ENCODE data around the gene TRIM67. TPM values are rescaled to one million over a fixed set of nuclear protein-coding genes. Genes with fewer than 3 reads are reported as not detected.

Gene TRIM67
- total RNA-seq, 1 donor from 2014 or later = not detected

DNA sequence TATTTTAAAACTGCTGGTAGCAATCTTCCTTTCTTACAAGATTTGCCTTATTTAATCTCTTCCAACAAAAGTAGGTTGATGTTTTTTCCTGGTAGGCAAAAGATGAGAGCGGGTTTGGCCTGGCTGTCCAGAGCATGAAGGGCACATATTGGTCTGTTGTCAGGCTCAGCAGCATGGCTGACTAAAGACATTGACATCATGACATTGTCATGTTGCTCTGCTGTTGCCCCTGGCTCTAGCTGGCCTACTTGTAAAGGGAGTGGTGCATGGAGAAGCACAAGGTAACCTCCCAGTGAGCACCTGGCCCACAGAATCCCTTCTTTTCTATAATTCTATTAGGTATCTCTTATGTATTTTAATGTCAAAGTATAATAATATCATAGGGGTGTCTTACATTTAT lies 102.8 kb downstream of the TRIM67 start:
- H3K4me3 ChIP-seq = no peak overlapping the region
- H3F3A ChIP-seq (ENCODE audit: low read depth) = no peaks in the 10 kb centered on the region
- no peaks in the 10 kb centered on the region for H3K27me3 ChIP-seq
- H3K9me3 Mint-ChIP-seq = no peaks in the 10 kb centered on the region
- H2AFZ ChIP-seq (replicated peaks) = no peak overlapping the region
- no peaks in the 10 kb centered on the region for H3K4me1 ChIP-seq
- H3K79me2 ChIP-seq (ENCODE audit: low read depth) = no peaks in the 10 kb centered on the region
- H3K4me2 ChIP-seq = no peak overlapping the region
- no peaks in the 10 kb centered on the region for H3K9me3 ChIP-seq (ENCODE audit: low read depth)
- peaks cover 14% of the 10 kb centered on the region for H3K36me3 ChIP-seq
- TF ChIP-seq CTCF (IDR thresholded peaks at IDR 0.05) (no peak), EZH2phosphoT487 (IDR thresholded peaks at IDR 0.05) (no peak), EZH2 (IDR thresholded peaks at IDR 0.05) (no peak)
- H3K9ac ChIP-seq = no peak overlapping the region
- no peak overlapping the region for H3K27ac ChIP-seq
- H3K4me3 Mint-ChIP-seq = no peak overlapping the region
- no peaks in the 10 kb centered on the region for H3K4me1 Mint-ChIP-seq
- H3K36me3 Mint-ChIP-seq = peaks cover 26% of the 10 kb centered on the region
- no peaks in the 10 kb centered on the region for H3K27me3 Mint-ChIP-seq (ENCODE audit: insufficient read depth, low read depth)
- no peak overlapping the region for H3K27ac Mint-ChIP-seq
- H4K20me1 ChIP-seq (ENCODE audit: low read depth) = peaks cover 4% of the 10 kb centered on the region
- DNase-seq (ENCODE audit: low spot score) = no peak

DNA sequence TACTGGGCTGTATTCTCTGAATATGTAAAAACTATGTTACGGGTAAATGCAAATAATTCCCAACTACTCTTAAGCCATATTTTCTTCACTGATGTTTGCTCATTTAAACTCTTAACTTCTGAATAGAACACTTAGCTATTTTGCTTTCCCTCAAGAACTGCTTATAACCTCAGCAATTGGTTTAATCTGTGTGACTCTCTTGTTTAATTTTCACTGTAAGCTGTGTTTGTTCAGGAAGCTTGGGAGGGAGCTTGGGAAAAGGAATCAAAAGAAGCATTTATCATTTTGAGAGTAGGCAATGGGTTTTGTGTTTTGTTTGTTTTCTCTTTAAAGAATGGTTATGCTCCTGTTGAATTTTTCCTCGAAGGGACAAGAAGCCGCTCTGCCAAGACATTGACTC lies 103.5 kb downstream of the TRIM67 start:
- Histone ChIP-seq H3F3A (ENCODE audit: low read depth) (no peaks in the 10 kb centered on the region), H3K4me2 (no peak overlapping the region), H2AFZ (replicated peaks) (no peak overlapping the region), H3K4me3 (no peak overlapping the region), H4K20me1 (ENCODE audit: low read depth) (peaks cover 4% of the 10 kb centered on the region), H3K36me3 (peaks cover 14% of the 10 kb centered on the region), H3K9ac (no peak overlapping the region), H3K27ac (no peak overlapping the region), H3K4me1 (no peaks in the 10 kb centered on the region), H3K79me2 (ENCODE audit: low read depth) (no peaks in the 10 kb centered on the region), H3K27me3 (no peaks in the 10 kb centered on the region), H3K9me3 (ENCODE audit: low read depth) (no peaks in the 10 kb centered on the region)
- no peaks in the 10 kb centered on the region for H3K27me3 Mint-ChIP-seq (ENCODE audit: insufficient read depth, low read depth)
- H3K9me3 Mint-ChIP-seq = no peaks in the 10 kb centered on the region
- H3K4me3 Mint-ChIP-seq = no peak overlapping the region
- no peak overlapping the region for H3K27ac Mint-ChIP-seq
- peaks cover 24% of the 10 kb centered on the region for H3K36me3 Mint-ChIP-seq
- DNase-seq (ENCODE audit: low spot score) = no peak
- no peak for TF ChIP-seq CTCF (IDR thresholded peaks at IDR 0.05)
- H3K4me1 Mint-ChIP-seq = no peaks in the 10 kb centered on the region

DNA sequence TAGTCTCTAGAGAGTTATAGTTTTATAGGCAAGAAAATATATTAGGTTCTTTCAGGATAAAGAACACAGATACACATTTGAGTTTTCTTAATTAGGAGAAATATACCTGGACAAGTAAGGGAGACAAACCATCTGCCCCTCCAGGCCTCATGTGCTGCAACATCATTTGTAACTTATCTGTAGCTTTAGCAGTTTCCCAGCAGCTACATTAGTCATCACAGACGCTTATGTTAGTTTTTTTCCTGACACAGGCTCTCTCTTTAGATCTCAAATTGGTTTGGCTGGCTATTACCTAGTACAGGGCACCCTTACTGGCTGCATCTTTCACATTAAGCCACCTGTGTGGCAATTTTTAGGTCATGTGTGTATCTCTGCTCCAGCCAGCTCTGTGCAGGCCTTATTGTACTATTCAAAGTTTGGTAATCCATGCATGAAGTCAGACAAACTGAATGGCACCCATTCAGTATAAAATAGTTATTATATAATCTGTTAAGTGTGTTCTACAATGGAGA lies 105.0 kb downstream of the TRIM67 start:
- TF ChIP-seq EZH2phosphoT487 (IDR thresholded peaks at IDR 0.05) (no peak), CTCF (IDR thresholded peaks at IDR 0.05) (no peak)
- Mint-ChIP-seq H3K27me3 (ENCODE audit: insufficient read depth, low read depth) (no peaks in the 10 kb centered on the region), H3K4me3 (no peak overlapping the region), H3K4me1 (no peaks in the 10 kb centered on the region), H3K36me3 (peaks cover 17% of the 10 kb centered on the region), H3K9me3 (no peaks in the 10 kb centered on the region), H3K27ac (no peak overlapping the region)
- no peak overlapping the region for H3K27ac ChIP-seq
- H3K27me3 ChIP-seq = no peaks in the 10 kb centered on the region
- no peak for DNase-seq (ENCODE audit: low spot score)
- no peaks in the 10 kb centered on the region for H3K4me1 ChIP-seq
- H2AFZ ChIP-seq (replicated peaks) = no peak overlapping the region
- H3K4me3 ChIP-seq = no peak overlapping the region
- no peak overlapping the region for H3K4me2 ChIP-seq
- no peaks in the 10 kb centered on the region for H3K79me2 ChIP-seq (ENCODE audit: low read depth)
- peaks cover 4% of the 10 kb centered on the region for H4K20me1 ChIP-seq (ENCODE audit: low read depth)
- no peak overlapping the region for H3K9ac ChIP-seq
- H3K9me3 ChIP-seq (ENCODE audit: low read depth) = no peaks in the 10 kb centered on the region
- no peaks in the 10 kb centered on the region for H3F3A ChIP-seq (ENCODE audit: low read depth)
- H3K36me3 ChIP-seq = peaks cover 8% of the 10 kb centered on the region

Other genes starting within 250 kb of the TRIM67 start
- 20.8 and 23.0 TPM in 2 replicates for gene TTC13, start 183.2 kb upstream of the TRIM67 start, total RNA-seq (ENCODE audit: low replicate concordance)
- 18.4 and 23.3 TPM in 2 replicates for gene ARV1, start 183.0 kb upstream of the TRIM67 start, total RNA-seq (ENCODE audit: low replicate concordance)
- gene FAM89A, start 121.8 kb upstream of the TRIM67 start, total RNA-seq (ENCODE audit: low replicate concordance) = 1.9 and 2.1 TPM in 2 replicates
- 105 and 137 TPM in 2 replicates for gene GNPAT, start 79.2 kb downstream of the TRIM67 start, total RNA-seq (ENCODE audit: low replicate concordance)
- gene EXOC8, start 175.8 kb downstream of the TRIM67 start, total RNA-seq (ENCODE audit: low replicate concordance) = 10.3 and 11.8 TPM in 2 replicates
- 18.7 and 21.5 TPM in 2 replicates for gene SPRTN, start 176.2 kb downstream of the TRIM67 start, total RNA-seq (ENCODE audit: low replicate concordance)